HepG2 (cell line): ENCODE measurements around the gene DOK4. TPM values are rescaled to one million over a fixed set of nuclear protein-coding genes. Genes with fewer than 3 reads are reported as not detected.

Experiments used
- BATF2 ChIP-seq: sonication (generic); formaldehyde crosslinking; IDR thresholded peaks from 2 replicates; pipeline ENCODE4 v1.8.0; 2022; ENCODE audit warnings: mild to moderate bottlenecking, missing genetic modification reagents, moderate library complexity
- HDAC2 ChIP-seq: sonication (generic); formaldehyde crosslinking; IDR thresholded peaks from 2 replicates; pipeline ENCODE4 v1.4.0; 2020; ENCODE audit warnings: missing genetic modification reagents
- NR2F6 ChIP-seq, 2 experiments: IDR thresholded peaks; 2 replicates each; pipeline ENCODE4 v1.6.1; 2016; ENCODE audit warnings: antibody characterized with exemption in 1 of 2, mild to moderate bottlenecking in 1 of 2
- PRDM10 ChIP-seq: sonication (generic); formaldehyde crosslinking; IDR thresholded peaks from 2 replicates; pipeline ENCODE4 v1.4.0; 2020; ENCODE audit warnings: low read depth, missing genetic modification reagents
- SAP130 ChIP-seq: IDR thresholded peaks from 2 replicates; pipeline ENCODE4 v1.6.1; 2016; ENCODE audit warnings: low read depth
- SIX1 ChIP-seq: sonication (generic); formaldehyde crosslinking; IDR thresholded peaks from 2 replicates; pipeline ENCODE4 v1.4.0; 2020; ENCODE audit warnings: missing genetic modification reagents, borderline replicate concordance
- U2AF2 ChIP-seq: fragments of 200-400 bp; formaldehyde crosslinking; IDR thresholded peaks from 2 replicates; pipeline ENCODE4 v1.6.1; 2017; ENCODE audit warnings: low read depth, mild to moderate bottlenecking, low read length
- ZBTB33 ChIP-seq: sonication (generic); formaldehyde crosslinking; IDR thresholded peaks from 2 replicates; pipeline ENCODE4 v1.4.0; 2020; ENCODE audit warnings: missing genetic modification reagents
- ZHX2 ChIP-seq, 2 experiments: sonication (generic) in 1 of 2; formaldehyde crosslinking in 1 of 2; IDR thresholded peaks; 2 replicates each; pipeline versions ENCODE4 v1.6.1 to v1.9.0; 2014 to 2022; ENCODE audit warnings: antibody characterized with exemption in 1 of 2, borderline replicate concordance in 1 of 2, inconsistent platforms in 1 of 2, low read depth in 1 of 2, missing genetic modification reagents in 1 of 2
- polyA plus RNA-seq, 8 experiments: library from polyadenylated mRNA; depleted of rRNA in 3 of 8; stranded (reverse) in 7 of 8; unstranded in 1 of 8; fragments of >200 nt; fragmentation: Illumina TruSeq in 4 of 8; extraction: Trizol in 4 of 8; gene quantifications; 2 replicates each; pipeline versions ENCODE4 v1.2.1 to v1.2.3, GENCODE V29; 2011 to 2016; ENCODE audit warnings: low read depth in 4 of 8, missing spikeins in 1 of 8, mixed read lengths in 1 of 8; ENCODE audit not compliant: insufficient read depth in 1 of 8
- total RNA-seq, 5 experiments: library from RNA; depleted of rRNA; stranded (reverse); fragments of >200 nt; fragmentation: Illumina TruSeq; extraction: Trizol; gene quantifications; 2 replicates each; pipeline ENCODE4 v1.2.3, GENCODE V29; 2016; ENCODE audit warnings: low read depth in 1 of 5
- TF ChIP-seq, protein P1 (sequence below): sonication (generic); formaldehyde crosslinking; IDR thresholded peaks from 2 replicates; pipeline ENCODE4 v1.4.0; 2020; ENCODE audit warnings: missing genetic modification reagents
- TF ChIP-seq, protein P2 (sequence below): IDR thresholded peaks from 2 replicates; pipeline ENCODE4 v1.6.1; 2012; ENCODE audit warnings: low read depth, low read length, improper control_type of control experiment

The DOK4 gene
- total and polyA plus RNA-seq, 2 of the 13 experiments (the other 11 are each of a cell fraction or from before 2014, with no cell fraction given): 52.7 to 70.0 TPM

GRCh38 chr16:57422026-57422944, 64.0 kb downstream of the DOK4 start (continued):
- no peak for TF ChIP-seq ZHX2 (IDR thresholded peaks at IDR 0.05; ENCODE audit: low read depth)
- no peak for TF ChIP-seq ZHX2 (CRISPR knock-in tag; IDR thresholded peaks at IDR 0.05; ENCODE audit: borderline replicate concordance)
- TF ChIP-seq SIX1 (CRISPR knock-in tag): peak; percentile 39; the same call in 1 of the 2 replicates
- no peak for TF ChIP-seq HDAC2 (CRISPR knock-in tag)
- TF ChIP-seq BATF2: no peak
- TF ChIP-seq U2AF2: no peak
- TF ChIP-seq, protein P1, sequence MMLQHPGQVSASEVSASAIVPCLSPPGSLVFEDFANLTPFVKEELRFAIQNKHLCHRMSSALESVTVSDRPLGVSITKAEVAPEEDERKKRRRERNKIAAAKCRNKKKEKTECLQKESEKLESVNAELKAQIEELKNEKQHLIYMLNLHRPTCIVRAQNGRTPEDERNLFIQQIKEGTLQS (CRISPR knock-in tag): no peak
- peak; percentile 58 for TF ChIP-seq SAP130 (CRISPR knock-in tag)
- TF ChIP-seq PRDM10 (CRISPR knock-in tag): peak; percentile 25; the same call in 1 of the 2 replicates
- TF ChIP-seq, protein P2, sequence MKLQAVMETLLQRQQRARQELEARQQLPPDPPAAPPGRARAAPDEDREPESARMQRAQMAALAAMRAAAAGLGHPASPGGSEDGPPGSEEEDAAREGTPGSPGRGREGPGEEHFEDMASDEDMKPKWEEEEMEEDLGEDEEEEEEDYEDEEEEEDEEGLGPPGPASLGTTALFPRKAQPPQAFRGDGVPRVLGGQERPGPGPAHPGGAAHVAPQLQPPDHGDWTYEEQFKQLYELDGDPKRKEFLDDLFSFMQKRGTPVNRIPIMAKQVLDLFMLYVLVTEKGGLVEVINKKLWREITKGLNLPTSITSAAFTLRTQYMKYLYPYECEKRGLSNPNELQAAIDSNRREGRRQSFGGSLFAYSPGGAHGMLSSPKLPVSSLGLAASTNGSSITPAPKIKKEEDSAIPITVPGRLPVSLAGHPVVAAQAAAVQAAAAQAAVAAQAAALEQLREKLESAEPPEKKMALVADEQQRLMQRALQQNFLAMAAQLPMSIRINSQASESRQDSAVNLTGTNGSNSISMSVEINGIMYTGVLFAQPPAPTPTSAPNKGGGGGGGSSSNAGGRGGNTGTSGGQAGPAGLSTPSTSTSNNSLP: peak; percentile 82; the same call in 1 of the 2 replicates
- TF ChIP-seq ZBTB33 (CRISPR knock-in tag): 0 out of 2 replicates have a peak, but pooled peaks have one; percentile 15
- 0 out of 2 replicates have a peak, but pooled peaks have one; percentile 12 for TF ChIP-seq NR2F6 (IDR thresholded peaks at IDR 0.05)
- TF ChIP-seq NR2F6 (CRISPR knock-in tag; IDR thresholded peaks at IDR 0.05): 0 out of 2 replicates have a peak, but pooled peaks have one; percentile 18
